WERI-Rb-1 (cell line): Measurements from ENCODE around the gene CIBAR2.

Experiments
- DNase-seq: peaks from one replicate; pipeline ENCODE4 v3.0.0-alpha.2; 2020
- H3K27ac ChIP-seq: fragments of 250-450 bp; sonication (Bioruptor Pico); 2 replicates; pipeline ENCODE4 v1.5.1; 2020; ENCODE audit warnings: mild to moderate bottlenecking, moderate library complexity
- H3K27me3 ChIP-seq: fragments of 250-450 bp; sonication (Bioruptor Pico); 2 replicates; pipeline ENCODE4 v1.5.1; 2021; ENCODE audit warnings: mild to moderate bottlenecking, low read depth, moderate library complexity; ENCODE audit not compliant: insufficient read depth, severe bottlenecking
- H3K36me3 ChIP-seq: fragments of 250-450 bp; sonication (Bioruptor Pico); 2 replicates; pipeline ENCODE4 v1.5.1; 2020; ENCODE audit warnings: mild to moderate bottlenecking, moderate library complexity
- H3K4me3 ChIP-seq: 2 replicates; pipeline ENCODE4 v1.5.1; 2011; ENCODE audit warnings: low read depth, mild to moderate bottlenecking, control low read depth, low read length
- H3K9me3 ChIP-seq: fragments of 250-450 bp; sonication (Bioruptor Pico); 2 replicates; pipeline ENCODE4 v1.5.1; 2021; ENCODE audit warnings: mild to moderate bottlenecking, moderate library complexity; ENCODE audit not compliant: severe bottlenecking
- CTCF ChIP-seq: IDR thresholded peaks from 2 replicates; pipeline ENCODE4 v1.5.1; 2011; ENCODE audit warnings: low read depth, mild to moderate bottlenecking, control low read depth, inconsistent platforms, low read length

The CIBAR2 gene

GRCh38 chr16:85066346-85066885 is 45.9 kb downstream of the CIBAR2 start:
- no peak for DNase-seq
- H3K27ac ChIP-seq = no peak overlapping the region
- H3K4me3 ChIP-seq = no peak overlapping the region
- H3K36me3 ChIP-seq = no peaks in the 10 kb centered on the region
- no peaks in the 10 kb centered on the region for H3K9me3 ChIP-seq
- no peaks in the 10 kb centered on the region for H3K27me3 ChIP-seq
- TF ChIP-seq CTCF = no peak

- Histone ChIP-seq H3K4me3 (no peak overlapping the region), H3K27me3 (no peaks in the 10 kb centered on the region), H3K36me3 (no peaks in the 10 kb centered on the region), H3K9me3 (no peaks in the 10 kb centered on the region), H3K27ac (no peak overlapping the region)
- DNase-seq = no peak
- no peak for TF ChIP-seq CTCF
Measured at GRCh38 chr16:85065099-85065498, 47.2 kb downstream of the CIBAR2 start.

GRCh38 chr16:85064186-85064585 is 48.1 kb downstream of the CIBAR2 start:
- DNase-seq = no peak
- H3K27me3 ChIP-seq = no peaks in the 10 kb centered on the region
- no peak for TF ChIP-seq CTCF
- H3K36me3 ChIP-seq = no peaks in the 10 kb centered on the region
- H3K27ac ChIP-seq = no peak overlapping the region
- no peak overlapping the region for H3K4me3 ChIP-seq
- no peaks in the 10 kb centered on the region for H3K9me3 ChIP-seq

GRCh38 chr16:85062845-85063244 is 49.4 kb downstream of the CIBAR2 start:
- no peak for TF ChIP-seq CTCF
- DNase-seq = no peak
- H3K9me3 ChIP-seq = no peaks in the 10 kb centered on the region
- no peak overlapping the region for H3K27ac ChIP-seq
- no peak overlapping the region for H3K4me3 ChIP-seq
- no peaks in the 10 kb centered on the region for H3K27me3 ChIP-seq
- no peaks in the 10 kb centered on the region for H3K36me3 ChIP-seq

- H3K27ac ChIP-seq = no peak overlapping the region
- no peak for DNase-seq
- TF ChIP-seq CTCF = no peak
Measured at GRCh38 chr16:85062323-85062722, 49.9 kb downstream of the CIBAR2 start.

GRCh38 chr16:85061566-85061965 is 50.7 kb downstream of the CIBAR2 start:
- no peak overlapping the region for H3K27ac ChIP-seq
- H3K36me3 ChIP-seq = no peaks in the 10 kb centered on the region
- H3K27me3 ChIP-seq = no peaks in the 10 kb centered on the region
- no peaks in the 10 kb centered on the region for H3K9me3 ChIP-seq
- no peak for DNase-seq
- no peak overlapping the region for H3K4me3 ChIP-seq
- TF ChIP-seq CTCF = no peak

More at GRCh38 chr16:85062323-85062722, 49.9 kb downstream of the CIBAR2 start:
- Histone ChIP-seq H3K36me3 (no peaks in the 10 kb centered on the region), H3K27me3 (no peaks in the 10 kb centered on the region), H3K9me3 (no peaks in the 10 kb centered on the region), H3K4me3 (no peak overlapping the region)
